Lung (tissue), 12 donors: ENCODE measurements around the gene ADAT1. TPM values are rescaled to one million over a fixed set of nuclear protein-coding genes. Genes with fewer than 3 reads are reported as not detected.
A peak's percentile ranks its signal among the peaks of the same experiment; 100 is the strongest.

Source experiments
- ATAC-seq: fragments of 200-7000 bp; cut with Tn5 transposase; one replicate; pipeline ENCODE4 v1.9.1; 2020; ENCODE audit warnings: moderate number of reproducible peaks; ENCODE audit not compliant: insufficient read depth, low FRiP score
- DNase-seq, 3 donors: peaks; one replicate each; pipeline ENCODE4 v3.0.0-alpha.2; 2013 to 2017
- H3K27ac ChIP-seq, 2 donors: one replicate each; pipeline ENCODE4 v1.5.1; 2013; ENCODE audit warnings: mild to moderate bottlenecking in 2 of 2, moderate library complexity in 2 of 2, control low read depth in 1 of 2, inconsistent platforms in 1 of 2, low read depth in 1 of 2, low read length in 1 of 2
- H3K27me3 ChIP-seq, 3 donors: one replicate each; pipeline ENCODE4 v1.5.1; 2013; ENCODE audit warnings: low read length in 2 of 3; ENCODE audit not compliant: control insufficient read depth in 3 of 3, insufficient read depth in 3 of 3
- H3K36me3 ChIP-seq, 4 donors: one replicate each; pipeline ENCODE4 v1.5.1; 2013; ENCODE audit warnings: low read length in 4 of 4, mild to moderate bottlenecking in 1 of 4, moderate library complexity in 1 of 4; ENCODE audit not compliant: control insufficient read depth in 4 of 4, insufficient read depth in 4 of 4
- H3K4me1 ChIP-seq, 5 donors: one replicate each; pipeline ENCODE4 v1.5.1; 2013; ENCODE audit warnings: low read length in 5 of 5, mild to moderate bottlenecking in 2 of 5, moderate library complexity in 1 of 5; ENCODE audit not compliant: control insufficient read depth in 5 of 5, insufficient read depth in 5 of 5
- H3K4me3 ChIP-seq: one replicate; pipeline ENCODE4 v1.5.1; 2013; ENCODE audit warnings: mild to moderate bottlenecking, control low read depth, moderate library complexity
- H3K9ac ChIP-seq, 2 donors: one replicate each; pipeline ENCODE4 v1.5.1; 2013; ENCODE audit warnings: low read length in 2 of 2, control low read depth in 1 of 2; ENCODE audit not compliant: insufficient read depth in 1 of 2
- H3K9me3 ChIP-seq, 4 donors: one replicate each; pipeline ENCODE4 v1.5.1; 2013; ENCODE audit warnings: low read length in 3 of 4, mild to moderate bottlenecking in 1 of 4, moderate library complexity in 1 of 4; ENCODE audit not compliant: control insufficient read depth in 4 of 4, insufficient read depth in 3 of 4
- CTCF ChIP-seq: IDR thresholded peaks from 2 replicates; pipeline ENCODE4 v1.5.1; 2012; ENCODE audit warnings: mild to moderate bottlenecking; ENCODE audit errors: control extremely low read depth, extremely low read depth
- WGBS, 2 donors: extraction: QIAGEN DNeasy Blood & Tissue Kit; methylation state at CpG; one replicate each; pipeline ENCODE4 v1.1.7; 2013; 5-methylcytosine and 5-hydroxymethylcytosine counted together
- polyA plus RNA-seq, 2 donors: library from polyadenylated mRNA; stranded (reverse); fragments of 200-250 nt; gene quantifications; one replicate each; pipeline ENCODE4 v1.2.1, GENCODE V29; 2013
- total RNA-seq, 2 donors: library from RNA; depleted of rRNA in 1 of 2; stranded (reverse); fragments of >200 nt in 1 of 2; gene quantifications; one replicate each; pipeline ENCODE4 v1.2.1, GENCODE V29; 2014 to 2021
- donor health status: control.
- donor health status: control.
- donor health status: Bipolar disorder and iron deficiency.
- donor health status: healthy.
- donor health status: DM: yes; HTN: yes; CAD: no.

Gene ADAT1
- total and polyA plus RNA-seq, 4 donors = 14.2 to 52.6 (median 39.3) TPM

DNA sequence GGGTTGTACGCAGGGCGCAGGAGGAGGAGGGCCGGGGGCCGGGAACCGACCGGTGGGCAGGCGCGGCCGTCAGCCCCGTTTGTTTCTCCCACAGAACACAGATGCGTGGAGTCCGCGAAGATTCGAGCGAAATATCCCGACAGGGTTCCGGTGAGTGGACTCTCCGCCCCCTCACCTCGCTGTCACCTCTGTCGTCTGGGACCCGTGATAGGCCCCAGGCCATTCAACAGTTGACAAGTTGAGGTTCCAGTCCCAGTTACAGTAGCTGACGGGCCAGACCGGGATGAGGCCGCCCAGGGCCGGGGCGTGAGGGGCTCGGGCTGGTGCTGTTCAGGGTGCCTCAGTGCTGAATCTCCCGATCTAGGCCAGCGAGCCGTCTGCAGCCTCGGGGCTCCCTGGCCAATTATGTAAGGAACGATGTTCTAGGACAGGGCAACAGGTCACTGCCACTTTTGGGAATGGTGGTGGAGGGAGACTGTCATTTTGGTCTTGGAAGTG, 56.3 kb downstream of the ADAT1 start:
- DNase-seq (peak in 2 of 3 donors; percentile 16 to 19), ATAC-seq (no peak)
- 2 to 5% methylated on average over 32 of the region's 32 CpGs for WGBS, 2 donors
- peak overlapping the region; percentile 88 to 89 for H3K27ac ChIP-seq
- peak overlapping the region; percentile 70 to 81 for H3K9ac ChIP-seq
- H3K36me3 ChIP-seq = peaks cover 0 to 39% (median 26%) of the 10 kb centered on the region in 4 donors
- peaks cover 0 to 7% (median 0%) of the 10 kb centered on the region in 3 donors for H3K27me3 ChIP-seq
- no peak for TF ChIP-seq CTCF
- peak overlapping the region; percentile 93 for H3K4me3 ChIP-seq
- peaks cover 5 to 13% (median 10%) of the 10 kb centered on the region in 5 donors for H3K4me1 ChIP-seq
- no peaks in the 10 kb centered on the region for H3K9me3 ChIP-seq

DNA sequence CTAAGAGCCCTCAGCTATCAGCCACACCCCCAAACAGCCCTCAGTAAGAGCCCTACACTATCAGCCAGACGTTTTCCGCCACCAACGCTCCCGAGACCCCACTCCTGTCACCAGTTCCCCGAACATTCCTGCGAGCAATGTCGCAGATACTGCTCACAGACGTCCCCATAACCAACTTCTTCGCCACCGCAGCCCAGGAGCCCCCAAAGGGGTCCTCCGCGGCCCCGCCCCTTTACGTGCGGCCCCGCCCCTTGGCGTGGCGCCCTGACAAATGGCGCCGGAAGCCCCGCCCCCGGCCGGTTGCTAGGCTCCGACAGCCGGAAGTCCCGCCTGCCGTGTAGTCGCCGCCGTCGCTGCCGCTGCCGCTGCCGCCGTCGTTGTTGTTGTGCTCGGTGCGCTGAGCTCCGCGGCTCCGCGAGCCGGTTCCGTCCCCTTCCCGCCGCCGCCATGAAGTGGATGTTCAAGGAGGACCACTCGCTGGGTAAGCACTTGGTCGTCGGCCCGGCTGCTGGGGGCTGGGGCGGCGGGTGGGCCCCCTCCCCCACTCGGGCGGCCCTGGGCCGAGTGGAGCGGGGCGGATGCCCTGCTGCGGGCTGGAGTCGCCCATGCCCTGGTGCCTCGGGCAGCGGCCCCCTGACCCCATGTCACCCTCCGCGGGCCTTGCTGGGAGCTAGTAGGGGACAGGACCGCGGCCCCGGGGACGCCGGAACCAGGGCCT, 56.9 kb downstream of the ADAT1 start, which contains the start of gene GABARAPL2:
TSS of gene GABARAPL2 (plus strand) at position 340 of the 718 bp plus-strand sequence. CDS start at position 448, 108 bp downstream.
- peak; percentile 91 for ATAC-seq
- peak within 1 kb of the TSS; percentile 88 to 89 for H3K27ac ChIP-seq
- no peak for TF ChIP-seq CTCF
- H3K27me3 ChIP-seq = peaks cover 0 to 7% (median 0%) of the 10 kb centered on the region in 3 donors
- peak; percentile 89 to 93 (median 90) for DNase-seq
- peak within 1 kb of the TSS; percentile 93 for H3K4me3 ChIP-seq
- peak within 1 kb of the TSS; percentile 70 to 93 for H3K9ac ChIP-seq
- H3K9me3 ChIP-seq = no peaks in the 10 kb centered on the region
- peaks cover 0 to 37% (median 25%) of the 10 kb centered on the region in 4 donors for H3K36me3 ChIP-seq
- WGBS, 2 donors = 0 to 1% methylated on average over 58 to 69 of the region's 69 CpGs
- peaks cover 5 to 13% (median 10%) of the 10 kb centered on the region in 5 donors for H3K4me1 ChIP-seq

DNA sequence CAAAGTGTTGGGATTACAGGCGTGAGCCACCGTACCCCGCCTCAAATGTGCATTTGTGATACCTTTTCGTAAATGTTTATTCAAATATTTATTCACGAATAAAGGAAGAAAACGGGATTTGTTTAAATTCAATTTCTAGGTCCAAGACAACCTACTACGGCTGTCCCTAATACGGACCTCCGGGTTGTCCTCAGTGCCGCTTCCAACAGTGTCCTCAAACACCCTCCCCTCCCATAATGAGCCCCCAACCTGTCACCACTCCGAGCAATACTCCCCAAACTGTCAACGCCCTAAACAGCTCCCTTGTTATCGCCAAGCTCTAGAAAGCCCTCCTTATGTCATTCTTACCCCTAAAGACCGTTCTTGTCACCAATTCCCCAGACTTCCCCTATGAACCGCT, 57.4 kb downstream of the ADAT1 start:
- TF ChIP-seq CTCF = no peak

More for the DNA sequence above, 57.4 kb downstream of the ADAT1 start:
- Histone ChIP-seq H3K9me3 (no peaks in the 10 kb centered on the region), H3K27me3 (peaks cover 0 to 7% (median 0%) of the 10 kb centered on the region in 3 donors), H3K27ac (peak overlapping the region; percentile 33 to 89), H3K36me3 (peaks cover 0 to 32% (median 21%) of the 10 kb centered on the region in 4 donors), H3K9ac (peak overlapping the region in 1 of 2 donors; percentile 93), H3K4me1 (peaks cover 4 to 13% (median 10%) of the 10 kb centered on the region in 5 donors), H3K4me3 (peak overlapping the region; percentile 48)
- WGBS, 2 donors = 16 to 22% methylated on average over 15 of the region's 15 CpGs
- ATAC-seq (no peak), DNase-seq (no peak)
